GM19395 (cell line): Measurements from ENCODE around the gene TRIL.

Experiments
- ATAC-seq: cut with Tn5 transposase; IDR thresholded peaks from one replicate; pipeline ENCODE4 v1.9.1; 2021; ENCODE audit warnings: mild to moderate bottlenecking, moderate library complexity; ENCODE audit not compliant: unreplicated experiment

Gene TRIL

DNA sequence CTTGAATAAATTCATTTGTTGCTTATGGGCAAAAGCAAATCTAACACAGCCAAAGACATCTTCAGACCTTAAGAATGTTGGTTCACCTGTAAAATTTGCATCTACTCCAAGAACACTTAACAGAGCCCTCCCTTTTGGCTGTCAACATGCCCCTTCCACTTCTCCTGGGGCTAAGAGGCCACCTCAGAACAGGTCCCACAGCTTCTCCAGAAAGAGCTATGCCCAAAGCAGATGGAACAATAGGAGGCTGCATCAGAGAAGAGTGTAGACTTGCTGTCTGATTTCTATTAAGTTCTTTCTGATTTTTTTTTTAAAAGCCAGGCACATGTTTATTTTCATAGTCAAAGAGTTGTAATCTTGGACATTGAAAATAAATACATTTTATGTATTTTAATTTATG is 26.1 kb upstream of the TRIL start:
- no peak for ATAC-seq

DNA sequence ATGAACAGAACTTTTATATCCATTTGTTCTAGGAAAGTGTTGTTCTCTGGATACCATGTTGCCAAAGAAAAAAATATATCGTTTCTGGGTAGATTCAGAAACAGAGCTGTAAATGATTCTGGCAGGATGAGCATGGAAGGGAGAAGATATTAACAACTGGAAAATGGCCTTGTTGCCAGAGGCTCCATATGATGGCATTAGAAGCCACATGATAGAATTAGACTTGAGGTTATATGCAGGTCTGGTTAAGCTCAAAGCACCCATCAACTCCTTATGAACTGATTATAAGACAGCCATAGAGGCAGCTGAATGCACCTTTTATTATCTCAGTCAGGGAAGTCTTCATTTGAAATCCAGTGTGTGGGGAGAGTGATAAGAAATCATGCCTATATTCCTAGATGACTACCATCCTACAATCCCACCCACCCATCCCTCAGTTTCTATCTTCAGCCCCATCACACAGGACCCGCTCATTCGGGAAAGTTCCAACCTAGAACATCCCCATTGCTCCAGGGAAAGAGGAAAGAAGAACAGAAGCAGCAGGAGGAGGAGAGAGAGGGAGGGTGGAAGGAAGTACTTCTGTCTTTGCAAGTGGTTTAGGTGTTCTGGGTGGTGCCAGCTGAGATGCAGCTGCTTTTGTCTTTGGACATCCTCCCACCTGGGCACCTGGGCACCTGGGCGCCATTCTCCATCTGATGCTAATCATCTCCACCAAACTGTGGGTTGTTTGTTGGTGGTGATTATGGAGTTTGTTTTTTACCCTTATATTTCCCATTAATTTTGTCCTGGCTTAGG is 25.5 kb upstream of the TRIL start:
- ATAC-seq: no peak

DNA sequence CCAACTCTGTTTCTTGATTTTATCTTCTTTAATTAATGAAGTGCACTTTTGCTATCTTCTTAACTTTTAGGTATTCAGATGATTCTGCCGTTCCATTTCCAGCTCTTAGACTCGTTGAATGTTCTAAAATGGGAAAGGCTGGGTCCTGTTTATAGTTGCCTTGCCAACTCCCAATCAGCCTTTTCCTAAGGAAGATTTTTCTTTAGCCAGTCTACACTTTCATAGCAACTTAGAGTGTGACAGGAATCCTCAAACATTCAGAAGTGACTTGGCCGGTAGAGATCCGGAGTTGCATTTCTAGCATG is 23.0 kb upstream of the TRIL start:
- ATAC-seq: no peak

DNA sequence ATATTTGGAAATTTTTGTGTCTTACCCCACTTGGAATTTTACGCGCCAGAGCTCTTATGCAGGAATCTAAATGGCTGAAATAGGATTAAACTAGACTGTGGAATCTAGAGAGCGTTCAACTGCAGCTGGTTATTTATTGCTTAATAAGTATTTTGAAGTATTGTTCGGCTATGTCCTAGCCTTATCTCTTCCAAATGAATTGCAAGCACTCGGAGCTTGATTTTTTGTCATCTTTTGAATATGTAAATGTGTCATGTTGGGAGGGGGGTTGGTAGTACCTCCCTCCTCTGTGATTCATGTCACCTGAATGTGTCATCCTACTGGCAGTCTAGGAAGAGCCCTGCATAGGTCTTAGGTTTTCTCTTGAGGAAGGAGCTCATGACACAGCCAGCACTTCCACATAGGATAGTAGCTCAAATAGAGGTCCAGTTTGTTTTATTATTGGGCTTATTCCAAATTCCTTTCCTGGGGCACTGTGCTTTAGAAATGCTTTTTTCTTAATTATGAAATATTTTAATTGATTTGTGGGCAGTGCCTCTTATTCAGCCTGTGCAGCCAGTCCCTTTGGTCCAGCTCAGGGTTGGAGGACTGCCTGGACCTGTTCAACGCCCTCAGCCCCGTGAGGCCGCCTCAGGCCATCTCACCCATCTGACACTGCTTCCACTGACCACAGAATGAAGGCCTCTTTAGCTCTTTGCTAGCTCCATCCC is 22.5 kb upstream of the TRIL start:
- ATAC-seq: no peak

GRCh38 chr7:28979776-28980175 is 21.6 kb upstream of the TRIL start:
- no peak for ATAC-seq

GRCh38 chr7:28977881-28978280 is 19.8 kb upstream of the TRIL start:
- ATAC-seq: no peak

DNA sequence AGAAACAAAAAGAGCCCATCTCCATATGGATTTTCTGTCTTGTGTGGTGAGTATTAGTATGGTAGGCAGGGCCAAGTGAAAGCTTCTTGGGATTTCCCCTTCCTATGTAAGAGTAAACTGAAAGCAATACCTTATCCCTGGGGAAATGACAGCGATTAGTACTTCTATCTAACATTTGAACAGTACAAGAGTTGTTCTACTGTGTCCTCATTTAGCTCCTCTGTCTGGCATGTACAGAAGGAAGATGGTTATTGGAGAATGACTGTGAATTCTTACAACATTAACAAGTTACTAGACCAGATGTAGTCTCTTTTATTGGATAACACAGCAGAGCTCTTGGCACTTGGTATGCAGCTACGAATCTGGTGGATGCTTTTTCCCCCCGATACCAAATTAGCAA is 17.9 kb upstream of the TRIL start:
- ATAC-seq: no peak

DNA sequence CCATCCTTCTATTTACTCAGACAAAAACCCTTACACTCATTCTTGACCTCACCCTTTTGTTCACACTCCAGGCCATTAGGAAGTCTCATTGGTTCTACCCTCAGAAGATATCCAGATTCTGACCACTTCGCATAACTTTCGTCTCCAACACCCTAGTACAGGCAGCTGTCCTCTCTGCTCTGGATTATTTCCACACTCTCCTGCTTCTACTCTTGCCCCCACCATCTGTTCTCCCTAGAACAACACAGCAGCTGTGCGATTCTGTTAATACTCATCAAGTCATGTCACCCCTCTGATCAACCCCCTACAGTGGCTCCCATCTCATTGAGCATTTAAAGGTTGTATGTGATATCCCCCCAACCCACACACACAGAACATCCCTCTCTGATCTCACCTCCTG is 15.5 kb upstream of the TRIL start:
- ATAC-seq: no peak

DNA sequence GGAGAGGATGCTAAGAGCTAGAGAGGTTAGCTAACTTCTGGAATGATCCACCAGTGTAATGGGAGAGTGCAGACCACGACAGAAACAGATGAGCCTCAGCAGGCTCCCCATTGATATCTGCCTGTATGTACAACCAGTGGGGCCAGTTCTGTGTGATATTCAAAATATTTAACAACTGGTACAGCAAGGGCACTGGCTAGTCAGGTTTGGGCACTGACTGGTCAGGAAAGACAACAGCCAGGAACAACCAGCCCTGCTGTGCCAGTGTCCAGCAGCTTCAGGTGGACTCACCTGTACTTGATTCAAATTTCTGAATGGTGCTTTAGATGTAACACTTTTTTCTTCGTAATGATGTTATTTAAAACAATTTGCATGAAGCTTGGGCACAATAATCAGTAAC is 5.9 kb upstream of the TRIL start:
- no peak for ATAC-seq

DNA sequence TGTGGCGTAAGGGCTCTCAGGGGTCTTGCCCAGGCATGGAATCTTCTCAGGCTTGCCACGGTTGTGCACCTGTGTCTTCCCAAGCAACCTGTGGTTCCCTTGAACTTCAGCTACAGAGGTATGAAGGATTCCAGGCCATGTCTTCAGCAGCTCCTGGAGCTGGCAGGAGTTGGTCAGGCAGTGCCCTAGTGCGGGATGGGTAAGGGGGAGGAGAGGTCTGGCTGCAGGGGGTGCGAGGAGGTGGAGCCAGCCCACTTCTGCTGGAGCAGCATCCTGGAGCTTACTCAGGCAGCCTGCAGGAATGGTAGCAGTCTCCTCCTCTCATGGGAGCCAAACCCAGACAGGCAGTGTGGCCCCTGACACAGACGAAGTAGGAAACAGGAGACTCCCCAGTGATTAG is 3.8 kb upstream of the TRIL start:
- ATAC-seq: no peak

DNA sequence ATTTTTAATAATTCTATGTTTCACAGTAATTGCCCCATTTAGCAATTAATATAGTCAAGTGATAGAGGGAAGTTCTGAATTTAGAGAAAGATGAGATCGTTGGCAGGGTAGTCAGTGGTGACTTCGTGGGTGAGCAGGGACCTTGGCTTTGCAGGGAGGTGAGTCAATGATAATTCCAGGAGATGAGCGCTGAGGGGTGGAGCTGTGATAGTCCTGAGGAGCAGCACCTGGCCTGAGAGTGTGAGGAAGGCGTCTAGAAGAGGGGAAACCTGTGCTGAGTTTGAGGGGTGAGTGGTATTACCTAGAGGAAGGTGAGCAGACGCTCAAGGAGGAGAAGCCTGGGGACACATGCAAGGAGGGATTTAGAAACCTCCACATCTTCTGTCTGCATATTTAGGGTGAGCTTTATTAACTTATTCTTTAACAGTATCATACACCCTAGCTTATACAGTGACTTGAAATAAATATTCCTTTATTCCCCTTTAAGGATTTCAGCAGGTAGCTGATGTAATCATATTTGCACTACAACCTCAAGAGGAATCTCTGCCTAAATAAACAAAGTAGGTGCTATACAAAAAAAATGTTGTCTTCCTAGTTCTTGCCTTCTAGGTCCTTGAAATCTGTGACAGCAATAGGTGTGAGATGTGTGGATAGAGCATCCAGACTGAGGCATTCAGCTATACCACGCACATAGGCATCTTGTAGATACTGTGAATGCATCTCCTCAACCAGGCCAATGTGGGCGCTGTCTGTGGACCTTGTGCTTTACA is 2.1 kb upstream of the TRIL start:
- ATAC-seq: no peak

- ATAC-seq: no peak
Measured at GRCh38 chr7:28958980-28959347, 834 bp upstream of the TRIL start.

GRCh38 chr7:28957751-28958234 is 337 bp downstream of the TRIL start:
- no peak for ATAC-seq

DNA sequence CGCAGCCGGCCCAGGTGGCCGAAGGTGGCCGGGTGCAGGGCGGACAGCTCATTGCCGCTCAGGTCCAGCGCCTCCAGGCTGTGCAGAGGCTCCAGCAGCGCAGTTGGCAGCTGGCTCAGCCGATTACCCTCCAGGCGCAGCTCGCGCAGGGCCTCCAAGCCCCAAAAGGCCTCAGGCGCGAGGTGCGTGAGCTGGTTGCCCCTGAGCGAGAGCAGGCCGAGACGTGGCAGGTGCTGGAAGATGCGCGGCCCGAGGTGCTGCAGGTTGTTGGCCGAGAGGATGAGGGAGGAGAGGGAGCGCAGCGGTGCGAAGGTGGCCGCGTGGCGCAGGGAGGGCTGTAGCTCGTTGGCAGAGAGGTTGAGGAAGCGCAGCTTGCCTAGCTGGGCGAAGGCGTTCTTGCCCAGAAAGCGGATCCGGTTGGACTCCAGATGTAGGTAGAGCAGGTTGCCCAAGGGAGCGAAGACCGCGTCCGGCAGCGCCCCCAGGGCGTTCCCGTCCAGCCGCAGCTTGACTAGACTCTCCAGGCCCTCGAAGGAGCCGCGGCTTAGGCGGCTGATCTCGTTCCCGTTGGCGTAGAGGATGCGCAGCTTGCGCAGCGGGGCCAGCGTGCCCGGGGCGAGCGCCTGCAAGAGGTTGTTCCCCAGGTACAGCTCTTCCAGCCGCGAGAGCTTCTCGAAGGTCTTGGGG is 923 bp downstream of the TRIL start:
- no peak for ATAC-seq

DNA sequence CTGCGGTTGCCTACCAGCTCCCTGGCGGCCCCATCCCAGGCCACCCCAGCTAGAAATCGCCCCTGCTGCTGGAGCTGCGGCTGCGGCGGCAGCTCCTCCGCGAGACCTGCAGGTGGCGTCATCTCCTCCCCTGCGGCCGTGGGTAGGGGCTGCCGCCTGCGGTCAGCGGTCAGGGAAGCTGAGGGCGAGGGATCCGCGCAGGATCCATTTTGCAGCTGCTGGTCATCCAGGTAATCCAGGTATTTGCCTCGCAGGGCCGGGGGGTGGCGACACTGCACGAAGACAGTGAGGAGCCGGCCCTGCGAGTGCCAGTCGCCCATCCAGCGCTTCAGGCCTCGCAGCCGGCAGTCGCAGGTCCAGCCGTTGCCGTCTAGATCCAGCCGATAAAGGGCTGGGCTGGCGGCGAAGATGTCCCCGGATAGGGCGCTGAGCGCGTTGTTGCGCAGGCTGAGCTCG is 1.5 kb downstream of the TRIL start:
- ATAC-seq: no peak

DNA sequence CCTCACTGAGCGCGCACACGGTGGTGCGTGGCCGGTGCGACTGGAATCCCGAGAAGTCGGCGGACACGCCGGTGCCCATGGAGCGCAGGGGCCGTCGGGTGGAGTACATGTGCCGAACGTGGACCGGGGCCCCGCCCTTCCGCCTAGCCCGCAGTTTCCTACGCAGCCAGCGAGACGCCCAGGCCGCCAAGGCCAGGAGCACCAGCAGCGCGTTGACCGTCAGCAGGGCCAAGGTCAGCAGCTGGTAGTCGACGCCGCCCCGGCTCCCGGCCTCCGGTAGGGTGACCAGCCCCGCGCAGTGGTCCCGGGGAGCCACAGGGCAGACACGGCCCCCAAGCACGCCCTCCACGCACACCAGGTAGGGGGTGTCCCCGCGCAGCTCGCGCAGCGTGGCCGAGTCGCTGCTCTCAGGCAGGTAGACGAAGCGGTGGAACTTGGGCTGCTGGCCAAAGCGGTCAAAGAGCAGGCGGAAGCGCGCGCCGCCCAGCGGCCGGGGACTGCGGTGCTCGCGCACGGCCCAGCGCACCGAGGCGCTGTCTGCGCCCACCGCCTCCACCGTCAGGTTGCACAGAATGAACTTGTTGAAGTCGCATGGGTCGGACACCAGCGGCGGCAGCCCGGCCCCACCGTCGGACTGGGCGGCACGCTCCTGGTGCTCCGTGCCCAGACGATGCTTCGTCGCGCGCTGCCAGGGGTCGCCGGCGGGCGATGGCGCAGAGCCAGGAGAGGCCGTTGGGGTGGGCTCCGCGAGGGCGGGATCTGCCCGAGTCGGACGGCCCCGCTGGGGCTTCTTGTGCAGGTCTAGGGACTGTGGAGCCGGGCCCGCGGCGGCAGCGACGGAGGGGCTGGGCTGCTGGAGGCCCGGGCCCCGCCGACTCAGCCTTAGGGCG is 2.2 kb downstream of the TRIL start:
- ATAC-seq: no peak

GRCh38 chr7:28955356-28955717 is 2.8 kb downstream of the TRIL start:
- no peak for ATAC-seq

DNA sequence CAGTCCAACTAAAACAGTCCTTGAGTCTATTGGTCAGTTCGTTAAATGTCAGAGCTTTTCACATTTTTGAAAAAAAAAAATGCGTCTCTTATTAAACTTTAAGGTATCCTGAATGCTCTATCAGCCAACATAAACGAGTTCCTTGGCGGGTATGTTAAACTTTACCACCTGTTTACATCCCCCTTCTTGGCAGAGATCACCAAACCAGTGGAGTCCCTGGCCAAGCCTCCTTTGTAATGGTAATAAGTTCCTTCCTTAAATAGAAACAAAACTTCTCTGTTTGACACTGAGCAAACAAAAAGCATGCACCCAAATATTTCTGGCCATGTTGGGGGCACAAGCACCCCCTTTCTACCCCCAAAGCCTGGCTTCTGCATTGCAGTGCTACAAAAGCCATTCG is 3.2 kb downstream of the TRIL start:
- no peak for ATAC-seq

GRCh38 chr7:28954471-28954870 is 3.7 kb downstream of the TRIL start:
- ATAC-seq: no peak

- no peak for ATAC-seq
Measured at GRCh38 chr7:28953633-28954032, 4.5 kb downstream of the TRIL start.
